ENCODE results near the gene PPP2R3B.

PPP2R3B gene

GRCh38 chrX:391717-392574 lies 5.2 kb upstream of the PPP2R3B start:
- no peaks in the 10 kb centered on the region for H3K36me3 ChIP-seq (ENCODE audit: control insufficient read depth, low read length)
- no peaks in the 10 kb centered on the region for H3F3A ChIP-seq (ENCODE audit: control insufficient read depth, insufficient read depth)
- no peak overlapping the region for H3K27ac ChIP-seq (ENCODE audit: low read depth, low read length)
- peaks cover 12% of the 10 kb centered on the region for H3K79me2 ChIP-seq (ENCODE audit: control insufficient read depth, low read length)
- no peak overlapping the region for H3K4me2 ChIP-seq (ENCODE audit: low read length)
- no peaks in the 10 kb centered on the region for H3K27me3 ChIP-seq (ENCODE audit: control insufficient read depth, low read length)
- no peak overlapping the region for H3K4me3 ChIP-seq (ENCODE audit: low read length)
- H3K9me2 ChIP-seq (replicated peaks; ENCODE audit: control insufficient read depth, low read length) = no peaks in the 10 kb centered on the region
- no peaks in the 10 kb centered on the region for H3K9me3 ChIP-seq (ENCODE audit: control insufficient read depth, insufficient read depth, low read length)
- no peak for TF ChIP-seq CTCF (IDR thresholded peaks at IDR 0.05; ENCODE audit: low read depth, low read length, poor library complexity, severe bottlenecking)
- no peak for TF ChIP-seq EZH2phosphoT487 (IDR thresholded peaks at IDR 0.05; ENCODE audit: borderline replicate concordance, low read length)
- no peaks in the 10 kb centered on the region for H4K20me1 ChIP-seq (ENCODE audit: control insufficient read depth, insufficient read depth, low read depth, low read length)
- peaks cover 4% of the 10 kb centered on the region for H3K4me1 ChIP-seq (ENCODE audit: control insufficient read depth, low read length)

GRCh38 chrX:390459-390858 lies 3.8 kb upstream of the PPP2R3B start:
- H3K4me3 ChIP-seq (ENCODE audit: low read length) = no peak overlapping the region
- H3K4me1 ChIP-seq (ENCODE audit: control insufficient read depth, low read length) = peaks cover 8% of the 10 kb centered on the region
- no peaks in the 10 kb centered on the region for H3F3A ChIP-seq (ENCODE audit: control insufficient read depth, insufficient read depth)
- H3K9me3 ChIP-seq (ENCODE audit: control insufficient read depth, insufficient read depth, low read length) = no peaks in the 10 kb centered on the region
- H3K9me2 ChIP-seq (replicated peaks; ENCODE audit: control insufficient read depth, low read length) = no peaks in the 10 kb centered on the region
- H4K20me1 ChIP-seq (ENCODE audit: control insufficient read depth, insufficient read depth, low read depth, low read length) = no peaks in the 10 kb centered on the region
- H3K36me3 ChIP-seq (ENCODE audit: control insufficient read depth, low read length) = no peaks in the 10 kb centered on the region
- H3K27ac ChIP-seq (ENCODE audit: low read depth, low read length) = no peak overlapping the region
- H3K79me2 ChIP-seq (ENCODE audit: control insufficient read depth, low read length) = peaks cover 23% of the 10 kb centered on the region
- no peaks in the 10 kb centered on the region for H3K27me3 ChIP-seq (ENCODE audit: control insufficient read depth, low read length)
- TF ChIP-seq CTCF (IDR thresholded peaks at IDR 0.05; ENCODE audit: low read depth, low read length, poor library complexity, severe bottlenecking) = no peak
- TF ChIP-seq EZH2phosphoT487 (IDR thresholded peaks at IDR 0.05; ENCODE audit: borderline replicate concordance, low read length) = no peak
- no peak overlapping the region for H3K4me2 ChIP-seq (ENCODE audit: low read length)

GRCh38 chrX:389021-389441 lies 2.3 kb upstream of the PPP2R3B start:
- Histone ChIP-seq H3K79me2 (ENCODE audit: control insufficient read depth, low read length) (peaks cover 37% of the 10 kb centered on the region), H3K4me2 (ENCODE audit: low read length) (no peak overlapping the region), H3F3A (ENCODE audit: control insufficient read depth, insufficient read depth) (peaks cover 2% of the 10 kb centered on the region; the same call in 1 of the 2 replicates), H3K4me1 (ENCODE audit: control insufficient read depth, low read length) (peaks cover 21% of the 10 kb centered on the region), H3K27ac (ENCODE audit: low read depth, low read length) (no peak overlapping the region), H4K20me1 (ENCODE audit: control insufficient read depth, insufficient read depth, low read depth, low read length) (no peaks in the 10 kb centered on the region), H3K36me3 (ENCODE audit: control insufficient read depth, low read length) (peaks cover 9% of the 10 kb centered on the region), H3K4me3 (ENCODE audit: low read length) (no peak overlapping the region), H3K9me3 (ENCODE audit: control insufficient read depth, insufficient read depth, low read length) (no peaks in the 10 kb centered on the region), H3K9me2 (replicated peaks; ENCODE audit: control insufficient read depth, low read length) (no peaks in the 10 kb centered on the region), H3K27me3 (ENCODE audit: control insufficient read depth, low read length) (no peaks in the 10 kb centered on the region)
- no peak for TF ChIP-seq CTCF (IDR thresholded peaks at IDR 0.05; ENCODE audit: low read depth, low read length, poor library complexity, severe bottlenecking)
- no peak for TF ChIP-seq EZH2phosphoT487 (IDR thresholded peaks at IDR 0.05; ENCODE audit: borderline replicate concordance, low read length)

Data from DOHH2 (cell line).